ENCODE measurements around the gene SMIM12. TPM values are rescaled to one million over a fixed set of nuclear protein-coding genes. Genes with fewer than 3 reads are reported as not detected.
"Not testable (repeated sequence)": the region's sequence is repeated elsewhere in the genome, so short reads cannot be mapped to it uniquely, and the experiment has no call there.

SMIM12 gene
- total RNA-seq, 1 experiment from 2014 or later, result 31.0 TPM

GRCh38 chr1:34831721-34832246 is 27.8 kb downstream of the SMIM12 start:
- Histone ChIP-seq H3K36me3 (no peaks in the 10 kb centered on the region), H3K9me3 (no peaks in the 10 kb centered on the region), H3K4me3 (no peak overlapping the region), H3K27me3 (no peaks in the 10 kb centered on the region)
- DNase-seq, result no peak

GRCh38 chr1:34829250-34829649 is 30.3 kb downstream of the SMIM12 start:
- H3K27me3 ChIP-seq, result no peaks in the 10 kb centered on the region
- no peaks in the 10 kb centered on the region for H3K9me3 ChIP-seq
- DNase-seq, result no peak
- H3K4me3 ChIP-seq, result no peak overlapping the region
- no peaks in the 10 kb centered on the region for H3K36me3 ChIP-seq

DNA sequence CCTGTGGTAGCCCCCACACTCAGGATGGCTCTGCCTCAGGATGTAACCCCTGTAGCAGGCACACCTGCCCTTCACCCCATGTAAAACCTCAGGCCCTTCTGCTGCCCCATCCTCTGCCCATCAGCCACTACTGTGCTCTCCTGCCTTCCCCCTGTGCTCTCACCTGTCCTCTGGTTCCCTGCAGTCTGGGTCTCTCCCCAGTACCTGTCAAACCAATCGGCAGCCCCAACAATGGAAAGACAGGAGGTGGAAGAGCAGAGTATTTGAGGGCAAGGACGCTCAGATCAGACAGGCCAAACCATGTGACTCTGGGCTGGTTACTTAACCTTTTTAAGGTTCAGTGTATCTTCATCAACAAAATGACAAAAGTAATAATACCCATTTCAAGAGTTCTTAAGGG is 30.9 kb downstream of the SMIM12 start:
- no peaks in the 10 kb centered on the region for H3K36me3 ChIP-seq
- no peak for DNase-seq
- H3K4me3 ChIP-seq, result no peak overlapping the region
- H3K27me3 ChIP-seq, result no peaks in the 10 kb centered on the region
- H3K9me3 ChIP-seq, result no peaks in the 10 kb centered on the region

GRCh38 chr1:34827341-34827941 is 32.1 kb downstream of the SMIM12 start:
- Histone ChIP-seq H3K4me3 (no peak overlapping the region), H3K9me3 (no peaks in the 10 kb centered on the region), H3K27me3 (no peaks in the 10 kb centered on the region), H3K36me3 (no peaks in the 10 kb centered on the region)
- DNase-seq, result no peak

GRCh38 chr1:34825455-34826091 is 34.0 kb downstream of the SMIM12 start:
- no peak for DNase-seq
- no peaks in the 10 kb centered on the region for H3K9me3 ChIP-seq
- H3K4me3 ChIP-seq, result no peak overlapping the region
- no peaks in the 10 kb centered on the region for H3K27me3 ChIP-seq
- no peaks in the 10 kb centered on the region for H3K36me3 ChIP-seq

DNA sequence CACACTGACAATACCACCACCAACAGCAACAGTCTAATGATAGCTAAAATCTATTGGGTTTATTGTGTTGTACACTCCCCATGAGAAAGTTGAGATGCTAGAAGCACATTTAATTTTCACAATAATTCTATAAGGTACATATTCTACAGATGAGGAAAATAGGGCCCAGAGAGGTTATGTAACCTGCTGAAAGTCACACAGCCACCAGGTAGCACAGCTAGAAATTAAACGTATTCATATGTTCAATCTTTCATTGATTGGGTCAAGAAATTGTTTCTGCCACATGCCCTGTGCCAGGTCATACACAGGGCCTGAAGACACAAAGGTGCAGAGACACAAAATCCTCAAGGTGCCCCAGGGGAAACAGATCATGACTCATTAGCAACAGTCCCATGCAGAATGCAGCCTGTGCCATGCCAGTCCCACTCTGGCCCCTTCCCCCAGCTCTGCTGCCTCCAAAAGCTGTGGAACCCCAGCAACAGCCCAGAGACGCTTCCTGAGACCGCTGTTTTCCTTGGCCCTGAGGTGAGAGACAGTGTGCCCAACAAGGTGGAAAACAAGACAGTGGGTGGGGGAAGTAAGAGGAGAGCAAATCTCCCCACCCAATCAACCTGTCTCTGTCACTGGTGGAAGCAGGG is 34.6 kb downstream of the SMIM12 start:
- no peak for DNase-seq
- Histone ChIP-seq H3K9me3 (no peaks in the 10 kb centered on the region), H3K4me3 (no peak overlapping the region), H3K27me3 (no peaks in the 10 kb centered on the region), H3K36me3 (no peaks in the 10 kb centered on the region)

GRCh38 chr1:34822202-34822601 is 37.3 kb downstream of the SMIM12 start:
- H3K36me3 ChIP-seq, result no peaks in the 10 kb centered on the region
- H3K9me3 ChIP-seq, result no peaks in the 10 kb centered on the region
- H3K27me3 ChIP-seq, result no peaks in the 10 kb centered on the region
- H3K4me3 ChIP-seq, result no peak overlapping the region
- no peak for DNase-seq

DNA sequence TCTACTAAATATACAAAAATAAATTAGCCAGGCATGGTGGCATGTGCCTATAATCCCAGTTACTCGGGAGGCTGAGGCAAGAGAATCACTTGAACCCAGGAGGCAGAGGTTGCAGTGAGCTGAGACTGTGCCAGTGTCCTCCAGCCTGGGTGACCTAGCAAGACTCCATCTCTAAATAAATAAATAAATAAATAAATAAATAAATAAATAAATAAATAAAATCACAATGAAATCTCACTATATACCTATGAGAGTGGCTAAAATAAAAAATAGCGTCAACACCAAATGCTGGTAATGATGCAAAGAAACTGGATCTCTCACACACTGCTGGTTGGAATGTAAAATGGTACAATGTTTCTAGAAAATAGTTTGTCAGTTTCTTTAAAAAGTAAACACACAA is 40.7 kb downstream of the SMIM12 start:
- not testable (repeated sequence) for H3K4me3 ChIP-seq, DNase-seq, H3K27me3 ChIP-seq, H3K9me3 ChIP-seq, H3K36me3 ChIP-seq

DNA sequence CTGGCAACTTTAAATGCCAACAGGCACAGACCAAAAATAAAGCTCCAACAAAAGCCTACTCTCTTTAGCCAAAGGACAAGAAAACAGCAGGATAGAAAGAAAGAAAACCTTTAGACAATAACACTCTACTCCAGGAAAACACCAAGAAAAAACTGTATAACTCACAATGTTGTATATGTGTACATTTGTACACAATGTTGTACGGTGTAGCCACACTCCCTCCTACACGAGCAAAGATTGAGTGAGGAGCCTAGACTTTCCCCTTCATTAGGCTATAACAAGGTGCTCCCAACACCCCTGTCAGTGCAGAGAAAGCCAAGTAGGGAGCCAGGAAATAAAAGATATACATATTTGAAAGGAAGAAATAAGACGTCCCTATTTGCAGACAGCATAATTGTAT is 42.8 kb downstream of the SMIM12 start:
- DNase-seq, result no peak
- Histone ChIP-seq H3K36me3 (no peaks in the 10 kb centered on the region), H3K9me3 (no peaks in the 10 kb centered on the region), H3K4me3 (no peak overlapping the region), H3K27me3 (no peaks in the 10 kb centered on the region)

DNA sequence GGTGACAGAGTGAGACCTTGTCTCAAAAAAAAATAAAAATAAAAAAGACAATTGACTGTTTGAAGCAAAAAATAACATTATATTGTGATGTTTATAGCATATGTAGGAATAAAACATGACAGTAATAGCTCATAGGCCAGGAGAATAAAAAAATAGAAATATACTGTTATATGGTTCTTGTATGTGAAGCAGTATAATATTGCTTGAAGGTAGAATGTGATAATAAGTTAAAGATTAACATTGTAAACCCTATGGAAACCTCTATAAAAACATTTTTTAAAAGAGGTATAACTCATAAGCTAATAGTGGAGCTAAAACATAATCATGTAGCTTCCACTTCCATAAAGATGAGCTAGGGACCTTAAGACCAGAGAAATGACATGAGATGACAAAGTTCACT is 43.2 kb downstream of the SMIM12 start:
- Histone ChIP-seq H3K36me3 (no peaks in the 10 kb centered on the region), H3K27me3 (no peaks in the 10 kb centered on the region), H3K9me3 (no peaks in the 10 kb centered on the region), H3K4me3 (no peak overlapping the region)
- DNase-seq, result no peak

DNA sequence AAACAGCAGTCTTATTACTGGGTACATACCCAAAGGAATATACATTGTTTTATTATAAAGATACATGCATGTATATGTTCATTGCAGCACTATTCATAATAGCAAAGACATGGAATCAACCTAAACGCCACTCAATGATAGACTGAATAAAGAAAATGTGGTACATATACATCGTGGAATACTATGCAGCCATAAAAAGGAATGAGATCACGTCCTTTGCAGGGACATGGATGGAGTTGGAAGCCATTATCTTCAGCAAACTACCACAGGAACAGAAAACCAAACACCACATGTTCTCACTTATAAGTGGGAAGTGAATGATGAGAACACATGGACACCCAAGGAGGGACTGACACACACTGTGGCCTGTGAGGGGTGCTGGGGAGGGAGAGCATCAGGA is 48.8 kb downstream of the SMIM12 start:
- H3K4me3 ChIP-seq, H3K9me3 ChIP-seq, H3K36me3 ChIP-seq, DNase-seq, H3K27me3 ChIP-seq: not testable (repeated sequence)

GRCh38 chr1:34808051-34808810 is 51.3 kb downstream of the SMIM12 start:
- no peak for DNase-seq
- Histone ChIP-seq H3K9me3 (peaks cover 8% of the 10 kb centered on the region), H3K36me3 (no peaks in the 10 kb centered on the region), H3K27me3 (no peaks in the 10 kb centered on the region), H3K4me3 (no peak overlapping the region)

DNA sequence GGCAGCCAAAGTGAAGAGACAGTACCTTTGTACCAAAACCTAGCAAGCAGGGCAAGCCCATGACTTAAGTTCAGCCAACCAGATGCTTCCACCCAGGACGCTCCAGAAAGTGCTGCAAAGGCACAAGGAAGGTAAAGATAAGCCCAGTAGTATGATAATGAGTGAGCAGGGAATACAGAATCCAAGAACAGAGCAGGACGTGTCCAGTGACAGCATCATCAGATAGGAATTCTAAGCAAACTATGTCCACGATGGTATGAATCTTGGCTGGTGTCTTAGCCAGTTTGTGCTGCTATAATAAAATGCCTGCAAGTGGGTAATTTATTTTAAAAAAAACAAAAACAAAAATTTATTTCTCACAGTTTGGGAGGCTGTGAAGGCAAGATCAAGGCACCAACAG is 53.2 kb downstream of the SMIM12 start:
- no peaks in the 10 kb centered on the region for H3K27me3 ChIP-seq
- no peak for DNase-seq

GRCh38 chr1:34803770-34804169 is 55.8 kb downstream of the SMIM12 start:
- Histone ChIP-seq H3K4me3 (no peak overlapping the region), H3K9me3 (peaks cover 8% of the 10 kb centered on the region), H3K36me3 (no peaks in the 10 kb centered on the region), H3K27me3 (no peaks in the 10 kb centered on the region)
- no peak for DNase-seq

More for the DNA sequence above, 53.2 kb downstream of the SMIM12 start:
- Histone ChIP-seq H3K4me3 (no peak overlapping the region), H3K9me3 (peaks cover 8% of the 10 kb centered on the region), H3K36me3 (no peaks in the 10 kb centered on the region)
